ENCODE results near the gene DCTD.

DCTD gene

DNA sequence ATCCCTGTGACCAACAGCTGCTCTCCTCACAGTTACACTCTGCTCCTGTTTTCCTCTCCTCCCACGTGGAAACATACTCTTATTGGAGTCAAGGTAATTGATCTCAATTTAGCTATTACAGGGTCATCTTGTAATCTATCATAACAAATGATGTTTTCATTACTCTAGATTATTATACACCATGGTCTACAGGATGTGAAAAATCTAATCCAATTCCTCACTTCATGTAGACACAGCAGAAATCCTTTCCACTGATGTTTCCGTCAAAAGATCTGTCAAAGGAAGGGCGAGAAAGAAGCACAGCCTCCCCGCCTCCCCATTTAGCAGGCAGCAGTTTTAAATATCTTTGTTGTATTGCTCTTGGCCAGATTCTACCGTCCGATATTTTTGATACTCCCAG is 13.7 kb upstream of the DCTD start:
- Histone ChIP-seq H3K27ac (ENCODE audit: low read length) (no peak overlapping the region), H3K4me3 (ENCODE audit: low read length) (no peak overlapping the region), H3K4me1 (ENCODE audit: insufficient read depth, low read length) (no peaks in the 10 kb centered on the region), H3K9me3 (ENCODE audit: insufficient read depth, low read depth, low read length) (no peaks in the 10 kb centered on the region), H3K36me3 (ENCODE audit: insufficient read depth, low read depth, low read length) (no peaks in the 10 kb centered on the region), H3K9ac (ENCODE audit: low read depth, low read length) (no peak overlapping the region), H3K27me3 (ENCODE audit: insufficient read depth, low read length) (no peaks in the 10 kb centered on the region)

DNA sequence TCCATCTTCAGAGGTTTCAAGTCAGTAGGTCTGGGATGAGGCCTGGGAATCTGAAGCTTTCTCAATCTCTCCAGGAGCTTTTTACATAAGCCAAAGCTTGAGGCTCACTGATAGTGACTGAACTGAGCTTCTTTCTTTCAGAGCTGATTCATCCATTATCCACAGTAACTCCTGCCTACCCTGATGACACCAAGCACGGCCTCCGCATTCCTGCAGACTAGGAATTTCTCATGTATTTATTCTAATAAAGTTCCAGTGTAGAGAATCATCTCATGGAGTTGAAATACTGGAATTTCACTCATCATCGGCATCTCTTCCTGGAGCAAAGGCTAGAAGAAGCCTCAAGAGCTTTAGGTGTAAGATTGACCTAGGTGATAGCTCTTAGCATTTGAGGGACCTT is 12.1 kb upstream of the DCTD start:
- H3K27ac ChIP-seq (ENCODE audit: low read length): no peak overlapping the region
- H3K4me1 ChIP-seq (ENCODE audit: insufficient read depth, low read length): no peaks in the 10 kb centered on the region
- H3K4me3 ChIP-seq (ENCODE audit: low read length): no peak overlapping the region
- no peaks in the 10 kb centered on the region for H3K9me3 ChIP-seq (ENCODE audit: insufficient read depth, low read depth, low read length)
- H3K9ac ChIP-seq (ENCODE audit: low read depth, low read length): no peak overlapping the region
- no peaks in the 10 kb centered on the region for H3K36me3 ChIP-seq (ENCODE audit: insufficient read depth, low read depth, low read length)
- H3K27me3 ChIP-seq (ENCODE audit: insufficient read depth, low read length): no peaks in the 10 kb centered on the region

DNA sequence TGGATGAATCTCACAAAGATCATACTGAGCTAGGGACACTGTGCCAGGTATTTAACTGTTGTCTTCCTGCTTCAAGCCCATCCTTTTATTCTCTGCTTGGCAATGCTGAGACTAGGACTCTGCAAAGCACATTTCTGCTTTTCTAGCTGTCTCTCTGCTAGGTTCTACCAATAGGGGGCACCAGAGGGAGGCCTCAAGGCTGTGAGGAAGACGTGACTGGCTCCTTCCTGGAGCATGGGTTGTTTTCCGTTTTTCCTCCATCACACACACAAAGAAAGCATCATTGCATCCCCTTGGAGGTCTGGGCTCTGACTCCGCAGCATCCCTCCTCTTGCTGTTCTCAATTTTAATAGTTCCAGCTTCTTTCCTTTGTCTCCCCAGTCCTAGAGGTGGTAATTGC is 10.9 kb upstream of the DCTD start:
- no peak overlapping the region for H3K27ac ChIP-seq (ENCODE audit: low read length)
- H3K4me3 ChIP-seq (ENCODE audit: low read length): no peak overlapping the region
- H3K27me3 ChIP-seq (ENCODE audit: insufficient read depth, low read length): no peaks in the 10 kb centered on the region
- H3K9me3 ChIP-seq (ENCODE audit: insufficient read depth, low read depth, low read length): no peaks in the 10 kb centered on the region
- no peaks in the 10 kb centered on the region for H3K4me1 ChIP-seq (ENCODE audit: insufficient read depth, low read length)
- no peak overlapping the region for H3K9ac ChIP-seq (ENCODE audit: low read depth, low read length)
- no peaks in the 10 kb centered on the region for H3K36me3 ChIP-seq (ENCODE audit: insufficient read depth, low read depth, low read length)

DNA sequence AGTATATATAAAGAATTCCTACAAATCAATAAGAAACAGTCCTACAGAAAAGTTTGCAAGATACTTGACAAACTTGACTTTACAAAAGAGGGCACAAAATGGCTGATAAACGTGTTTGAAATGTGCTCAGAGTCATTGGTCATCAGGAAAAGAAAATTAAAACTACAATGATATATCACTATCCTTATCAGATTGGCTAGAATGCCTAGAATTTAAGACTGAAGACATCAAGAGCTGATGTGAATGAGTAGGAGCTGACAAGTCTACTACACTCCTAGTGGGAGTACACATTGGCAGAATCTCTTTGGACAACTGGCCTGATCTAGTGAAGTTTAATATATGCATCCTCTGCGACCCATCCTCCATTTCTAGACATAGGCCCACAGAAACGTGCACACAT is 10.3 kb upstream of the DCTD start:
- Histone ChIP-seq H3K4me1 (ENCODE audit: insufficient read depth, low read length) (no peaks in the 10 kb centered on the region), H3K27me3 (ENCODE audit: insufficient read depth, low read length) (no peaks in the 10 kb centered on the region), H3K9me3 (ENCODE audit: insufficient read depth, low read depth, low read length) (no peaks in the 10 kb centered on the region), H3K27ac (ENCODE audit: low read length) (no peak overlapping the region), H3K4me3 (ENCODE audit: low read length) (no peak overlapping the region), H3K36me3 (ENCODE audit: insufficient read depth, low read depth, low read length) (no peaks in the 10 kb centered on the region), H3K9ac (ENCODE audit: low read depth, low read length) (no peak overlapping the region)

DNA sequence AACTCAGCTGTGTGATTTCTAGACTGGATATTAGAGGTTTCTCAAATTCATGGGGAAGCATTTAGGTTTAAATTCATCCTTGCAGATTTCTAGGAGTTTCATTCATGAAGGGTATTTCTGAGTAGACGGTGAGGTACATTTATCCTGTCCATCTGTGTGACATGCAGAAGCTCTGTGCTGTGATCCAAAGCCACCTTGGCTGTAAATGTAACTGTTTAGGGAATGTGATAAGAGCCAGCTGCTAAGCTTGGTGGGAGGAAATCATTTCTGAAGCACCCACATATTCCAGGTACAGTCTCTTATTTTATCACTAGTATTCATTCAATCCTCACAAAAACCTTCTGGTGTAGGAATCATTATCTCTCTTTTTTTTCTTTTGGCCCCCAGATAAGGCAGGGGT is 8.7 kb upstream of the DCTD start:
- Histone ChIP-seq H3K9me3 (ENCODE audit: insufficient read depth, low read depth, low read length) (no peaks in the 10 kb centered on the region), H3K27me3 (ENCODE audit: insufficient read depth, low read length) (no peaks in the 10 kb centered on the region), H3K4me3 (ENCODE audit: low read length) (no peak overlapping the region), H3K4me1 (ENCODE audit: insufficient read depth, low read length) (no peaks in the 10 kb centered on the region), H3K27ac (ENCODE audit: low read length) (no peak overlapping the region), H3K36me3 (ENCODE audit: insufficient read depth, low read depth, low read length) (no peaks in the 10 kb centered on the region), H3K9ac (ENCODE audit: low read depth, low read length) (no peak overlapping the region)

DNA sequence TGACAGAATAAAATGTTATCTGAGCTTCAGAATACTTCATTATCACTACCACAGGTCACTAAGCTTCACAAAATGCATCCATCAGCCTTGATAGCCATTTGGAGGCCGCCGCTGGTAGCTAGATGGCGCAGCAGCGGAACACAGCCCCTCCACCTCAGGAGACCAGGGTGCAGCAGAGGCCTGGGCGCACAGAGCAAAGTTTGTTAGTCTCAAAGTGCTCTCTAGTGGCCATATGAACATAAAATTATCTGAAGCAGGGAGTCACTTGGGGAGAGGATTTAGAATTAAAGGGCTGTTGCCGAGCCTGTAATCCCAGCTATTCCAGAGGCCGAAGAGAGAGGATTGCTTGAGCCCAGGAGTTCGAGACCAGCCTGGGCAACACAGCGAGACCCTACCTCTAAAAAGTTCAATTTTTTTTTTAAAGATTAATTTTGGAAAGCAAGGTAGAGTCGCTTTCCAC is 8.1 kb upstream of the DCTD start:
- no peaks in the 10 kb centered on the region for H3K36me3 ChIP-seq (ENCODE audit: insufficient read depth, low read depth, low read length)
- H3K27ac ChIP-seq (ENCODE audit: low read length): no peak overlapping the region
- H3K27me3 ChIP-seq (ENCODE audit: insufficient read depth, low read length): no peaks in the 10 kb centered on the region
- H3K9me3 ChIP-seq (ENCODE audit: insufficient read depth, low read depth, low read length): no peaks in the 10 kb centered on the region
- H3K4me1 ChIP-seq (ENCODE audit: insufficient read depth, low read length): no peaks in the 10 kb centered on the region
- no peak overlapping the region for H3K4me3 ChIP-seq (ENCODE audit: low read length)
- H3K9ac ChIP-seq (ENCODE audit: low read depth, low read length): no peak overlapping the region

DNA sequence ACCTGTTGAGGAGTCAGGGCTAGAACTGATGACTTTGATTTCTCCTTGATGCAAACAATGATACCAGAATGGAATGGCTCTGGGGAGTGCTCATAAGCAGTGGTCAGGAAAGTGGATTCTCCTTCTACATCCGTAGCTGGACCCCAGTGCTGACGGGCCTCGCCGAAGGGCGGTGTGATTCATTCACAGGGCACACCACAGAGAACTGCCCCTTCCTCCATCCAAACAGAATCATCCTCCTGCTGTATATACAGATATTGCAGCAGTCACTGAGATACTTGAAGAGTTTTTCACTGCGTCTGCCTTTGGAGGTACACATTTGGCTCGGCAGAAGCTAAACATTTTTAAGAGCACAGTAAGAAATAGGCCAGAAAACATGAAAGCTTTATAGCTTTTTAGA is 7.3 kb upstream of the DCTD start:
- no peaks in the 10 kb centered on the region for H3K9me3 ChIP-seq (ENCODE audit: insufficient read depth, low read depth, low read length)
- H3K9ac ChIP-seq (ENCODE audit: low read depth, low read length): no peak overlapping the region
- no peaks in the 10 kb centered on the region for H3K4me1 ChIP-seq (ENCODE audit: insufficient read depth, low read length)
- no peak overlapping the region for H3K4me3 ChIP-seq (ENCODE audit: low read length)
- no peak overlapping the region for H3K27ac ChIP-seq (ENCODE audit: low read length)
- H3K36me3 ChIP-seq (ENCODE audit: insufficient read depth, low read depth, low read length): no peaks in the 10 kb centered on the region
- H3K27me3 ChIP-seq (ENCODE audit: insufficient read depth, low read length): no peaks in the 10 kb centered on the region

DNA sequence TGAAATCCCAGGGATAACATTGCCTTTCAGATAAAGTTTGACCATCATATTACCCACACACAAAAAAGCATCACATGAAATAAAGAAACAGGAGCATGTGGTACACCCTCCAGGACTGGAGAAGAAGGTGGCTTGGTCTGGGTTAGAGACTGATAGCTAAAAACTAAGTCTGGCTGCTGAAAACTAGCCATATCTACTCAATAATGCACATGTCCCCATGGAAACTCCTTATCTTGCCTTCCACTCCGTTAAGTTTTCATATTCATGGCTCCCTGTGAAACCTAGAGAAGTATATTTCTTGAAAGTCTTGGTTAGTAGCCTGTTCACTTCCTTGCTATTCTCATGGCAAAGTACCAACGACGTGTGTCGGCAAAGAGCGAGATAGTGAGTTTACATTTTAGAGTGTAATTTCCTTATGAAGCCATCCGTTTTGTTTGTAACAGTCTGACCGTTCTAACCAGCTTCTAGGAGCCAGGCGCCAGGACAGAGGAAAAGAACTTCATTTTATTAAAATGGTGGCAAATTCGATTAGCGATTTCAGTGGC is 6.7 kb upstream of the DCTD start:
- Histone ChIP-seq H3K9ac (ENCODE audit: low read depth, low read length) (no peak overlapping the region), H3K27me3 (ENCODE audit: insufficient read depth, low read length) (peaks cover 6% of the 10 kb centered on the region; the same call in 1 of the 2 replicates), H3K4me3 (ENCODE audit: low read length) (no peak overlapping the region), H3K4me1 (ENCODE audit: insufficient read depth, low read length) (no peaks in the 10 kb centered on the region), H3K36me3 (ENCODE audit: insufficient read depth, low read depth, low read length) (no peaks in the 10 kb centered on the region), H3K27ac (ENCODE audit: low read length) (no peak overlapping the region), H3K9me3 (ENCODE audit: insufficient read depth, low read depth, low read length) (no peaks in the 10 kb centered on the region)

DNA sequence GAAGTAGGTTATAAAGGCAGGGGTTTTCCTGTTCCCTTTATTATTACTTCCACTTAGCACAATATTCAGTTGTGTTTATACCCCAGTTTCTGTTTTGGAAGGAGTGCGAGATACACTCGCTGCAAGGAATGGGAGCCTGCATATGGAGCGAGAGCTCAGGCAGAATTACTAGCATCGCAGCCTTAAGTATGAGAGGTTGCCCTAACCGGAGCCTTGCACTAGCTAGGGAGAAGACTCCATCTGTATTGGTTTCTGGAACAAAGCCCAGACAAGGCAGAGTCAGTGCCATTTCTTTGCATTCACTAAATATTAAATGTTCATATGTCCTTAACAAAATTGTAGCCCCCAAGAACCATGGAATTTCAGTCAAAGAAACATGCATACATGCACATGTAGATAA is 6.2 kb upstream of the DCTD start:
- H3K4me3 ChIP-seq (ENCODE audit: low read length): no peak overlapping the region
- no peaks in the 10 kb centered on the region for H3K9me3 ChIP-seq (ENCODE audit: insufficient read depth, low read depth, low read length)
- no peaks in the 10 kb centered on the region; the same call in 1 of the 2 replicates for H3K4me1 ChIP-seq (ENCODE audit: insufficient read depth, low read length)
- no peak overlapping the region for H3K27ac ChIP-seq (ENCODE audit: low read length)
- H3K27me3 ChIP-seq (ENCODE audit: insufficient read depth, low read length): peaks cover 11% of the 10 kb centered on the region; the same call in 1 of the 2 replicates
- no peak overlapping the region for H3K9ac ChIP-seq (ENCODE audit: low read depth, low read length)
- no peaks in the 10 kb centered on the region for H3K36me3 ChIP-seq (ENCODE audit: insufficient read depth, low read depth, low read length)

DNA sequence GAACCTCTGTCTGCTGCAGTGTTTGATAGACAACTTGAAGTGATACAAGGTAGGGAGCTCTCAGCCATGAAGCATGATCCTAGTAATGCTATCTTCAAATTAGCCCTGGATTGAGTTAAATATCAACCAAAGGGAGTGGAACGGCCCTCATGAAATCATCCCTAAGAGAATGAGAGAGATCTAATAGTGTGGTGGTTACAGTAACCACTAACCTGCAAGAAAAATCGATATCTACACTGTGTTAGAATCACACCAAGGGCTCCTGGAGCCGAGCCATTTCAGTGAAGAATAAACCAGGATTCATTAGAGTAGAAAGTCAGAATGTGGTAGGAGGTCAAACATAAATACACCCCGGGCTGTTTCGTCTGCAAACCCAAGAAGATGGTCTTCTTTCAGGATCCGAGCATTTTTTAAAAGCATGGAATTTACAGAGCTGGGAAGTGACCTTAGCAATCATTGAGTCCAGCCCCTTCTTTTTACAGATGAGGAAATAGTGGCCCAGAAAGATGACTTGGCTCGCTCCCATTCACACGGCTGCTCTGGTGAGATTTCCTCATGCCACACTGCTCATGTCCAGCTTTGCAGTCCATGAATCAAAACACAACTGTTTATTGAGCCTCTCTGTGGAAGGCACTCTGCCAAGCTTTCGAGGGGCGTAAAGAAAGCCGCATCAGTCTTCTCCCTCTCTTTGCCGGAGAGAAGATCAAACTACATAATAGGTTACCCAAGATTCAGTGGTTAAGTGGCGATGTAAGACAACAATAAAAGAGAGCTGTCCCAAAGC is 5.5 kb upstream of the DCTD start:
- peaks cover 14% of the 10 kb centered on the region; the same call in 1 of the 2 replicates for H3K27me3 ChIP-seq (ENCODE audit: insufficient read depth, low read length)
- H3K4me1 ChIP-seq (ENCODE audit: insufficient read depth, low read length): peaks cover 4% of the 10 kb centered on the region; the same call in 1 of the 2 replicates
- no peak overlapping the region for H3K4me3 ChIP-seq (ENCODE audit: low read length)
- H3K9ac ChIP-seq (ENCODE audit: low read depth, low read length): no peak overlapping the region
- no peak overlapping the region for H3K27ac ChIP-seq (ENCODE audit: low read length)
- H3K9me3 ChIP-seq (ENCODE audit: insufficient read depth, low read depth, low read length): no peaks in the 10 kb centered on the region
- H3K36me3 ChIP-seq (ENCODE audit: insufficient read depth, low read depth, low read length): no peaks in the 10 kb centered on the region

DNA sequence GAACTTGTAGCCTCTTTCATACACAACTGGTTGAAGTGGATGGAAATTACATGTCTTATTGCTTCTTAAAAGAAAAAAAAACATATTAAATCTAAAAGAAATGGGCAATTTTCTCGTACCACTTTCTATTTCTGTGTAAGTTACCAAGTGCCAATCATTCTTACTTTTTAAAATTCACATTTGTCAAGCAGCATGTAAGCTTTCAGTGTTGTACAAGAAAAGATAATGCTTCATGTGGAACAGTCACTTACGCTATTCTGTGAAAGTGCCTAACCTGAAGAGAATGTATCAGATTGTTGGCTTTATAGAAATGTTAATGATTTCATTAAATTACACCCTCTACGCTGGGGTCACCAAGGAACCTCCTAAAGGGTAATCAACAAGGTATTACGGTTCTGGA is 4.4 kb upstream of the DCTD start:
- H3K9ac ChIP-seq (ENCODE audit: low read depth, low read length): no peak overlapping the region
- no peak overlapping the region for H3K4me3 ChIP-seq (ENCODE audit: low read length)
- H3K4me1 ChIP-seq (ENCODE audit: insufficient read depth, low read length): peaks cover 4% of the 10 kb centered on the region; the same call in 1 of the 2 replicates
- peaks cover 14% of the 10 kb centered on the region; the same call in 1 of the 2 replicates for H3K27me3 ChIP-seq (ENCODE audit: insufficient read depth, low read length)
- H3K36me3 ChIP-seq (ENCODE audit: insufficient read depth, low read depth, low read length): no peaks in the 10 kb centered on the region
- no peak overlapping the region for H3K27ac ChIP-seq (ENCODE audit: low read length)
- no peaks in the 10 kb centered on the region for H3K9me3 ChIP-seq (ENCODE audit: insufficient read depth, low read depth, low read length)

DNA sequence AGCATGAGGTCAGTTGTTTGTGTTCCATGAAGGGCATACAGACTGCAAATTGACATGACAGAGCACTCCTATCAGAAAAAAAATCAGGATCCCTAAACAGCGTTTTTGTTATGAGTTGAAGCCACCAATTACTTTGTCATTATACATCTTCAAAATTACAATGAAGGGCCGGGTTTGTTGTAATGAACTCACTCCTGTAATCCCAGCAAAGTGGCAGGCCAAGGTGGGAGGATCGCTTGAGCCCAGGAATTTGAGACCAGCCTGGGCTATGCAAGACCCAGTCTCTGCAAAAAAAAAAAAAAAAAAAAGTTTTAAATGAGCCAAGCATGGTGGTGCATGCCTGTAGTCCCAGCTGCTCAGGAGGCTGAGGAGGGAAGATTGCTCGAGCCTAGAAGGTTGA is 3.5 kb upstream of the DCTD start:
- no peak overlapping the region for H3K9ac ChIP-seq (ENCODE audit: low read depth, low read length)
- peaks cover 14% of the 10 kb centered on the region; the same call in 1 of the 2 replicates for H3K27me3 ChIP-seq (ENCODE audit: insufficient read depth, low read length)
- no peaks in the 10 kb centered on the region for H3K9me3 ChIP-seq (ENCODE audit: insufficient read depth, low read depth, low read length)
- no peak overlapping the region for H3K4me3 ChIP-seq (ENCODE audit: low read length)
- peaks cover 8% of the 10 kb centered on the region; the same call in 1 of the 2 replicates for H3K4me1 ChIP-seq (ENCODE audit: insufficient read depth, low read length)
- no peak overlapping the region for H3K27ac ChIP-seq (ENCODE audit: low read length)
- H3K36me3 ChIP-seq (ENCODE audit: insufficient read depth, low read depth, low read length): no peaks in the 10 kb centered on the region
